ENCODE data around the gene TXNDC5. TPM values are rescaled to one million over a fixed set of nuclear protein-coding genes. Genes with fewer than 3 reads are reported as not detected.

TXNDC5 gene
- total and polyA plus RNA-seq, 4 donors: 50.2 to 273 (median 160) TPM

DNA sequence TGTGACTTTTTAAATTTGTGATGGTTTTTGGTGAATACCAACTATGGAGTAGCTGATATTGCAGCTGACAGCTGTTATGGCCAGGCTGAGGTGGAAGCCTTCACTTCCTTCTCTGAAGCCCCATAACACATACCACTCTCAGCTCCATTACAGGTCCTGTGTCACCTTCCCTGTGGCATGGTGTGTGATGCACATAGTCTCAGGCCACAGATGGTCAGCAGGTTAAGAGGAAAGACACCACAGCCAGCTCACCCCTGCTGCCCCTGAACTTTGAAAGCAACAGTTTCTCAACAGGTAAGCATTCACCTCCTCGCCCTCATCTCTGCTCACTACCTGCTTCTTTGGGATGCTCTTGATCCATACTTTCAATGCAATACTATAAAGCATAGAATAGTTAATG, 7.7 kb downstream of the TXNDC5 start:
- Histone ChIP-seq H3K27ac (ENCODE audit: low read depth in 1 of 2, low read length in 2 of 2) (no peak overlapping the region), H3K4me3 (ENCODE audit: low read depth in 1 of 3, low read length in 3 of 3) (no peak overlapping the region), H3K9me3 (ENCODE audit: control insufficient read depth in 4 of 4, low read length in 3 of 4) (no peaks in the 10 kb centered on the region), H3K36me3 (ENCODE audit: control insufficient read depth in 4 of 4, insufficient read depth in 3 of 4, low read depth in 1 of 4, low read length in 3 of 4) (peaks cover 12 to 51% (median 35%) of the 10 kb centered on the region in 4 donors), H3K9ac (ENCODE audit: low read depth in 1 of 2, low read length in 2 of 2) (no peak overlapping the region), H3K27me3 (ENCODE audit: control insufficient read depth in 4 of 4, insufficient read depth in 4 of 4, low read length in 3 of 4) (no peaks in the 10 kb centered on the region), H3K4me1 (ENCODE audit: control insufficient read depth in 4 of 4, insufficient read depth in 4 of 4, low read length in 3 of 4) (peaks cover 14 to 45% (median 27%) of the 10 kb centered on the region in 4 donors)
- DNase-seq (ENCODE audit: low spot score): no peak
- 97% methylated on average over 1 of the region's 1 CpG for WGBS
- no peak for TF ChIP-seq YY1 (IDR thresholded peaks at IDR 0.05)
- no peak for TF ChIP-seq JUND (IDR thresholded peaks at IDR 0.05)
- no peak for TF ChIP-seq EGR1 (IDR thresholded peaks at IDR 0.05; ENCODE audit: low read depth in 2 of 2)
- TF ChIP-seq, protein P1, sequence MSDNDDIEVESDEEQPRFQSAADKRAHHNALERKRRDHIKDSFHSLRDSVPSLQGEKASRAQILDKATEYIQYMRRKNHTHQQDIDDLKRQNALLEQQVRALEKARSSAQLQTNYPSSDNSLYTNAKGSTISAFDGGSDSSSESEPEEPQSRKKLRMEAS (IDR thresholded peaks at IDR 0.05): no peak
- no peak for TF ChIP-seq TAF1 (conservative IDR thresholded peaks at IDR 0.05)
- no peak for TF ChIP-seq NR2F2 (IDR thresholded peaks at IDR 0.05)
- no peak for TF ChIP-seq FOXA1 (IDR thresholded peaks at IDR 0.05)

- no peak for DNase-seq (ENCODE audit: low spot score)
- Histone ChIP-seq H3K4me3 (ENCODE audit: low read depth in 1 of 3, low read length in 3 of 3) (no peak overlapping the region), H3K27ac (ENCODE audit: low read depth in 1 of 2, low read length in 2 of 2) (no peak overlapping the region), H3K4me1 (ENCODE audit: control insufficient read depth in 4 of 4, insufficient read depth in 4 of 4, low read length in 3 of 4) (peaks cover 10 to 39% (median 24%) of the 10 kb centered on the region in 4 donors), H3K36me3 (ENCODE audit: control insufficient read depth in 4 of 4, insufficient read depth in 3 of 4, low read depth in 1 of 4, low read length in 3 of 4) (peaks cover 15 to 57% (median 41%) of the 10 kb centered on the region in 4 donors), H3K9me3 (ENCODE audit: control insufficient read depth in 4 of 4, low read length in 3 of 4) (no peaks in the 10 kb centered on the region), H3K9ac (ENCODE audit: low read depth in 1 of 2, low read length in 2 of 2) (no peak overlapping the region), H3K27me3 (ENCODE audit: control insufficient read depth in 4 of 4, insufficient read depth in 4 of 4, low read length in 3 of 4) (no peaks in the 10 kb centered on the region)
- WGBS: 90% methylated on average over 8 of the region's 8 CpGs
- no peak for TF ChIP-seq EGR1 (IDR thresholded peaks at IDR 0.05; ENCODE audit: low read depth in 2 of 2)
- no peak for TF ChIP-seq YY1 (IDR thresholded peaks at IDR 0.05)
- TF ChIP-seq HNF4A (conservative IDR thresholded peaks at IDR 0.05): no peak
- no peak for TF ChIP-seq HNF4G (IDR thresholded peaks at IDR 0.05)
- TF ChIP-seq, protein P2, sequence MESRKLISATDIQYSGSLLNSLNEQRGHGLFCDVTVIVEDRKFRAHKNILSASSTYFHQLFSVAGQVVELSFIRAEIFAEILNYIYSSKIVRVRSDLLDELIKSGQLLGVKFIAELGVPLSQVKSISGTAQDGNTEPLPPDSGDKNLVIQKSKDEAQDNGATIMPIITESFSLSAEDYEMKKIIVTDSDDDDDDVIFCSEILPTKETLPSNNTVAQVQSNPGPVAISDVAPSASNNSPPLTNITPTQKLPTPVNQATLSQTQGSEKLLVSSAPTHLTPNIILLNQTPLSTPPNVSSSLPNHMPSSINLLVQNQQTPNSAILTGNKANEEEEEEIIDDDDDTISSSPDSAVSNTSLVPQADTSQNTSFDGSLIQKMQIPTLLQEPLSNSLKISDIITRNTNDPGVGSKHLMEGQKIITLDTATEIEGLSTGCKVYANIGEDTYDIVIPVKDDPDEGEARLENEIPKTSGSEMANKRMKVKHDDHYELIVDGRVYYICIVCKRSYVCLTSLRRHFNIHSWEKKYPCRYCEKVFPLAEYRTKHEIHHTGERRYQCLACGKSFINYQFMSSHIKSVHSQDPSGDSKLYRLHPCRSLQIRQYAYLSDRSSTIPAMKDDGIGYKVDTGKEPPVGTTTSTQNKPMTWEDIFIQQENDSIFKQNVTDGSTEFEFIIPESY (IDR thresholded peaks at IDR 0.05): no peak
- TF ChIP-seq SP1 (IDR thresholded peaks at IDR 0.05): no peak
- no peak for TF ChIP-seq FOXA2 (IDR thresholded peaks at IDR 0.05)
- no peak for TF ChIP-seq GABPA (IDR thresholded peaks at IDR 0.05 in 1 of 2, conservative IDR thresholded peaks at IDR 0.05 in 1 of 2)
- TF ChIP-seq, protein P3, sequence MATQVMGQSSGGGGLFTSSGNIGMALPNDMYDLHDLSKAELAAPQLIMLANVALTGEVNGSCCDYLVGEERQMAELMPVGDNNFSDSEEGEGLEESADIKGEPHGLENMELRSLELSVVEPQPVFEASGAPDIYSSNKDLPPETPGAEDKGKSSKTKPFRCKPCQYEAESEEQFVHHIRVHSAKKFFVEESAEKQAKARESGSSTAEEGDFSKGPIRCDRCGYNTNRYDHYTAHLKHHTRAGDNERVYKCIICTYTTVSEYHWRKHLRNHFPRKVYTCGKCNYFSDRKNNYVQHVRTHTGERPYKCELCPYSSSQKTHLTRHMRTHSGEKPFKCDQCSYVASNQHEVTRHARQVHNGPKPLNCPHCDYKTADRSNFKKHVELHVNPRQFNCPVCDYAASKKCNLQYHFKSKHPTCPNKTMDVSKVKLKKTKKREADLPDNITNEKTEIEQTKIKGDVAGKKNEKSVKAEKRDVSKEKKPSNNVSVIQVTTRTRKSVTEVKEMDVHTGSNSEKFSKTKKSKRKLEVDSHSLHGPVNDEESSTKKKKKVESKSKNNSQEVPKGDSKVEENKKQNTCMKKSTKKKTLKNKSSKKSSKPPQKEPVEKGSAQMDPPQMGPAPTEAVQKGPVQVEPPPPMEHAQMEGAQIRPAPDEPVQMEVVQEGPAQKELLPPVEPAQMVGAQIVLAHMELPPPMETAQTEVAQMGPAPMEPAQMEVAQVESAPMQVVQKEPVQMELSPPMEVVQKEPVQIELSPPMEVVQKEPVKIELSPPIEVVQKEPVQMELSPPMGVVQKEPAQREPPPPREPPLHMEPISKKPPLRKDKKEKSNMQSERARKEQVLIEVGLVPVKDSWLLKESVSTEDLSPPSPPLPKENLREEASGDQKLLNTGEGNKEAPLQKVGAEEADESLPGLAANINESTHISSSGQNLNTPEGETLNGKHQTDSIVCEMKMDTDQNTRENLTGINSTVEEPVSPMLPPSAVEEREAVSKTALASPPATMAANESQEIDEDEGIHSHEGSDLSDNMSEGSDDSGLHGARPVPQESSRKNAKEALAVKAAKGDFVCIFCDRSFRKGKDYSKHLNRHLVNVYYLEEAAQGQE (IDR thresholded peaks at IDR 0.05): no peak
- TF ChIP-seq FOXA1 (IDR thresholded peaks at IDR 0.05): no peak
- TF ChIP-seq, protein P1 (IDR thresholded peaks at IDR 0.05): no peak
- no peak for TF ChIP-seq RAD21 (IDR thresholded peaks at IDR 0.05)
- TF ChIP-seq CTCF (IDR thresholded peaks at IDR 0.05; ENCODE audit: low read depth, low read length, missing input control): no peak
Observed at GRCh38 chr6:7902221-7902620, 8.4 kb downstream of the TXNDC5 start.

Measured in liver (tissue), 9 donors.